ENCODE measurements around the gene EGR2.

EGR2 gene

DNA sequence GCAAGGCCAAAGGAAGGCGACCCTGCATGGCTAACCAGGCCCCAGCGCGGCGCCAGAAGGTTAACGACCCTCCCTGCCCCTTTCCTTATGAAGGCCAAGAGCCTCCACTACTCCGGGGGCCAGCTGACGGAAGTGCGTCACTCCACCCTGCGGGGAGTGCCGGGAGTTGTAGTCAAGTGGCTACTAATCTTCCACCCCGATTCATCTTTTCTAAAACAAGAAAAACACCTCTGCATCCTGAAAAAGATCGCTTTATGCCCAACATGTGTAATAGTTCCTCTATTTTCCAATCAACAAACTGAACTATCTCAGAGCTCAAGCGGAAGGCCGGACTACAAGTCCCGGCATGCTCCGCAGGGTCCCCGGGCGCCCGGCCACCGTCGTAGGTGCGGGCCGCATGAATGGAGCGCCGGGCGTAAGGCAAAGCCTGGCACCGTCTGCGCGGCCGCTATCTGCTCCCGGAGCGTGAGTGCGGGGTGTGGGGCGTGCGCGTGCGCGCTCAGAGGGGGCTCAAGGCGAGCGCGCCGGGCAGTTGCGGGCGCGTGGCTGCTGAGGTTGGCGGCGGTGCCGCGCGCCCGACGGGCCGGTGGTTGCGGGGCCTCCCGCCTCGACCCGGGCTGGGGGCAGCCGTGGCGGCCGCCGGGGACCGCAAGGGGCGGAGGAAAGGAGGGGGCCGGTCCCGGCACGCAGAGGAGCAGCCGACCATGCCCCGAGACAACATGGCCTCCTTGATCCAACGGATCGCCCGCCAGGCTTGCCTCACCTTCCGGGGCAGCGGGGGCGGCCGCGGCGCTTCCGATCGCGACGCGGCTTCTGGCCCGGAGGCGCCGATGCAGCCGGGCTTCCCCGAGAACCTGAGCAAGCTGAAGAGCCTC, 11.6 kb downstream of the EGR2 start, which contains the start of gene ADO:
TSS of gene ADO (plus strand) at position 365 of the 875 bp plus-strand sequence. CDS start at position 705, 340 bp downstream.
- TF ChIP-seq, protein P1, sequence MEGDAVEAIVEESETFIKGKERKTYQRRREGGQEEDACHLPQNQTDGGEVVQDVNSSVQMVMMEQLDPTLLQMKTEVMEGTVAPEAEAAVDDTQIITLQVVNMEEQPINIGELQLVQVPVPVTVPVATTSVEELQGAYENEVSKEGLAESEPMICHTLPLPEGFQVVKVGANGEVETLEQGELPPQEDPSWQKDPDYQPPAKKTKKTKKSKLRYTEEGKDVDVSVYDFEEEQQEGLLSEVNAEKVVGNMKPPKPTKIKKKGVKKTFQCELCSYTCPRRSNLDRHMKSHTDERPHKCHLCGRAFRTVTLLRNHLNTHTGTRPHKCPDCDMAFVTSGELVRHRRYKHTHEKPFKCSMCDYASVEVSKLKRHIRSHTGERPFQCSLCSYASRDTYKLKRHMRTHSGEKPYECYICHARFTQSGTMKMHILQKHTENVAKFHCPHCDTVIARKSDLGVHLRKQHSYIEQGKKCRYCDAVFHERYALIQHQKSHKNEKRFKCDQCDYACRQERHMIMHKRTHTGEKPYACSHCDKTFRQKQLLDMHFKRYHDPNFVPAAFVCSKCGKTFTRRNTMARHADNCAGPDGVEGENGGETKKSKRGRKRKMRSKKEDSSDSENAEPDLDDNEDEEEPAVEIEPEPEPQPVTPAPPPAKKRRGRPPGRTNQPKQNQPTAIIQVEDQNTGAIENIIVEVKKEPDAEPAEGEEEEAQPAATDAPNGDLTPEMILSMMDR (IDR thresholded peaks at IDR 0.05): no peak

- TF ChIP-seq, protein P1 (IDR thresholded peaks at IDR 0.05): no peak
Observed at GRCh38 chr10:62803724-62804355, 12.3 kb downstream of the EGR2 start.

DNA sequence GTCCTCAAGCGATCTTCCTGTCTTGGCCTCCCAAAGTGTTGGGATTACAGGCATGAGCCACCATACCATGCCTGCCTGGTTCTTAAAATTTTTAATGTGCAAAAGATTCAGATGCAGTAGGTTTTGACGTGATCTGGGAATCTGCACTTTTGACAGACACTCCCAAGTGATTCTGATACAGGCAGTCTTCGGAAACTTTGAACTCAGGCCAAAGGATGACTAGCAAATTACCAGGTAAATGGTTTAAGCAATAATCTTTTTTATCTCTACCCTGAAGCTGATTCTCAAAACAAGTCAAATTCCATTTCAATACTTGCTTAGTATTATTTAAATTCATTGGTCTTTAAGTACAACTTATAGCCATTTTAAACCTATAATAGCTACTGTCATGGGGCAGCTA, 14.3 kb downstream of the EGR2 start:
- TF ChIP-seq, protein P1 (IDR thresholded peaks at IDR 0.05): no peak

- TF ChIP-seq, protein P1 (IDR thresholded peaks at IDR 0.05): no peak
Observed at GRCh38 chr10:62796896-62797295, 19.3 kb downstream of the EGR2 start.

DNA sequence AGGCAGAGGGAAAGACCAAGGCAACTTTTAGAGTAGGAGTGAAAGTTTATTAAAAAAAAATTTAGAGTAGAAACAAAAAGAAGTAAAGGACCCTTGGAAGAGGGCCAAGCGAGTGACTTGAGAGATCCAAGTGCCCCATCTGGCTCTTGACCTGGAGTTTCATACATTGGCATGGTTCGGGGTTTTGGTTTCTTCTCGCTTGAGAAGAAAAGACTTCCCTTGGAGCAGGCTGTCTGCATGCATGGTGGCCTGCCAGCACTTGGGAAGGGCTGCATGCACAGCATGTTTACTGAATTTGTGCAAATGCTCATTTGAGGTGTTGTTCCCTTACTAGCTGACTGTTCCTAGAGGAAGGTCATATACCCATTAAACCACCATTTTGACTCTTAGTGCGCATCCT, 20.4 kb downstream of the EGR2 start:
- TF ChIP-seq, protein P1 (IDR thresholded peaks at IDR 0.05): no peak

GRCh38 chr10:62795100-62795499, 21.1 kb downstream of the EGR2 start:
- TF ChIP-seq, protein P1 (IDR thresholded peaks at IDR 0.05): no peak

GRCh38 chr10:62794306-62794705, 21.9 kb downstream of the EGR2 start:
- TF ChIP-seq, protein P1 (IDR thresholded peaks at IDR 0.05): no peak
